Transverse colon (tissue), 3 donors: ENCODE data around the gene DAO.

Source experiments
- EP300 ChIP-seq: sonication (generic); formaldehyde crosslinking; IDR thresholded peaks from one replicate; pipeline ENCODE4 v1.6.1; 2017; ENCODE audit warnings: antibody characterized with exemption, low read depth
- POLR2A ChIP-seq: fragments of 450-650 bp; IDR thresholded peaks from one replicate; pipeline ENCODE4 v1.6.1; 2016; ENCODE audit warnings: antibody characterized with exemption, mild to moderate bottlenecking, moderate library complexity
- TF ChIP-seq, protein P1 (sequence below), 5 experiments: fragments of 200-600 bp in 3 of 5; fragments of 450-650 bp in 2 of 5; sonication (generic) in 3 of 5; IDR thresholded peaks; 1 replicate in 2 of 5; 2 replicates in 3 of 5; pipeline ENCODE4 v1.5.1; 2016 to 2017; ENCODE audit warnings: antibody characterized with exemption in 5 of 5, inconsistent platforms in 3 of 5, mild to moderate bottlenecking in 2 of 5, moderate library complexity in 1 of 5

DNA sequence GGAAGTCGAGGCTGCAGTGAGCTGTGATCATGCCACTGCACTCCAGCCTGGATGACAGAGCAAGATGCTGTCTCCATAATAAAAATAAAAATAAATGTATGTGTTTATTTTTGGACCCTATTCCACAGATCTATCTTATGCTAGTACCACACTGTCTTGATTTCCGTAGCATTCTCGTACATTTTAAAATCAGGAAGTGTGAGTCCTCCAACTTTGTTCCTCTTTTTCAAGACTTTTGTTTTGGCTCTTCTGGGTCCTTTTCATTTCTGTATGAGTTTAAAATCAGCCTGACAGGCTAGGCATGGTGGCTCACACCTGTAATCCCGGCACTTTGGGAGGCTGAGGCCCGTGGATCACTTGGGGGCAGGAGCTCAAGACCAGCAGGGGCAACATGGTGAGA lies 25.8 kb downstream of the DAO start:
- TF ChIP-seq, protein P1, sequence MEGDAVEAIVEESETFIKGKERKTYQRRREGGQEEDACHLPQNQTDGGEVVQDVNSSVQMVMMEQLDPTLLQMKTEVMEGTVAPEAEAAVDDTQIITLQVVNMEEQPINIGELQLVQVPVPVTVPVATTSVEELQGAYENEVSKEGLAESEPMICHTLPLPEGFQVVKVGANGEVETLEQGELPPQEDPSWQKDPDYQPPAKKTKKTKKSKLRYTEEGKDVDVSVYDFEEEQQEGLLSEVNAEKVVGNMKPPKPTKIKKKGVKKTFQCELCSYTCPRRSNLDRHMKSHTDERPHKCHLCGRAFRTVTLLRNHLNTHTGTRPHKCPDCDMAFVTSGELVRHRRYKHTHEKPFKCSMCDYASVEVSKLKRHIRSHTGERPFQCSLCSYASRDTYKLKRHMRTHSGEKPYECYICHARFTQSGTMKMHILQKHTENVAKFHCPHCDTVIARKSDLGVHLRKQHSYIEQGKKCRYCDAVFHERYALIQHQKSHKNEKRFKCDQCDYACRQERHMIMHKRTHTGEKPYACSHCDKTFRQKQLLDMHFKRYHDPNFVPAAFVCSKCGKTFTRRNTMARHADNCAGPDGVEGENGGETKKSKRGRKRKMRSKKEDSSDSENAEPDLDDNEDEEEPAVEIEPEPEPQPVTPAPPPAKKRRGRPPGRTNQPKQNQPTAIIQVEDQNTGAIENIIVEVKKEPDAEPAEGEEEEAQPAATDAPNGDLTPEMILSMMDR (IDR thresholded peaks at IDR 0.05), result no peak
- no peak for TF ChIP-seq EP300
- TF ChIP-seq POLR2A, result no peak
